SU-DHL-6 (cell line): ENCODE measurements around the gene SDK1.

ENCODE experiments used
- H2AFZ ChIP-seq: fragments of 200-600 bp; sonication (generic); 2 replicates; pipeline ENCODE4 v1.6.1; 2014; ENCODE audit warnings: low read depth, mild to moderate bottlenecking, moderate library complexity, mixed read lengths, antibody characterized with exemption, low read length; ENCODE audit not compliant: severe bottlenecking
- H3F3A ChIP-seq: fragments of 200-600 bp; shearing (Covaris generic); 2 replicates; pipeline ENCODE4 v1.6.0; 2016; ENCODE audit warnings: antibody characterized with exemption, mild to moderate bottlenecking; ENCODE audit not compliant: insufficient read depth
- H3K27ac ChIP-seq: fragments of 200-600 bp; sonication (generic); 2 replicates; pipeline ENCODE4 v1.5.1; 2016; ENCODE audit warnings: low read depth, mild to moderate bottlenecking, low read length, moderate library complexity, mixed read lengths
- H3K27me3 ChIP-seq: fragments of 200-600 bp; sonication (generic), shearing (Covaris generic); 2 replicates; pipeline ENCODE4 v1.6.0; 2014; ENCODE audit warnings: mild to moderate bottlenecking, low read length
- H3K36me3 ChIP-seq: fragments of 200-600 bp; sonication (generic); 2 replicates; pipeline ENCODE4 v1.6.1; 2014; ENCODE audit warnings: mild to moderate bottlenecking, low read length, mixed read lengths
- H3K4me2 ChIP-seq: fragments of 300-600, 200-600 bp; shearing (Covaris generic), sonication (generic); 2 replicates; pipeline ENCODE4 v1.6.0; 2014; ENCODE audit warnings: low read length, low read depth, mild to moderate bottlenecking; ENCODE audit not compliant: poor library complexity, severe bottlenecking
- H3K4me3 ChIP-seq: fragments of 200-600 bp; sonication (generic); 2 replicates; pipeline ENCODE4 v1.5.1; 2014; ENCODE audit warnings: antibody characterized with exemption, low read length, mild to moderate bottlenecking, mixed read lengths; ENCODE audit not compliant: insufficient read depth, poor library complexity, severe bottlenecking
- H3K79me2 ChIP-seq: fragments of 200-600 bp; sonication (generic); 2 replicates; pipeline ENCODE4 v1.6.1; 2014; ENCODE audit warnings: mild to moderate bottlenecking, low read length, moderate library complexity; ENCODE audit not compliant: insufficient read depth
- H3K9ac ChIP-seq: fragments of 200-600 bp; sonication (generic); 2 replicates; pipeline ENCODE4 v1.7.0; 2014; ENCODE audit warnings: mild to moderate bottlenecking, low read length
- H3K9me2 ChIP-seq: fragments of 200-600 bp; sonication (generic); replicated peaks from 2 replicates; pipeline ENCODE4 v1.6.1; 2014; ENCODE audit warnings: low read length; ENCODE audit not compliant: insufficient read depth
- H3K9me3 ChIP-seq: fragments of 200-600 bp; sonication (generic); 2 replicates; pipeline ENCODE4 v1.6.1; 2014; ENCODE audit warnings: low read length, mixed read lengths; ENCODE audit not compliant: insufficient read depth
- H4K20me1 ChIP-seq: fragments of 200-600 bp; sonication (generic); 2 replicates; pipeline ENCODE4 v1.6.1; 2014; ENCODE audit warnings: low read depth, mild to moderate bottlenecking, antibody characterized with exemption, low read length, moderate library complexity, mixed read lengths
- EZH2phosphoT487 ChIP-seq: fragments of 200-600 bp; sonication (generic), shearing (Covaris generic); conservative IDR thresholded peaks from 2 replicates; pipeline ENCODE4 v1.6.1; 2018; ENCODE audit warnings: mild to moderate bottlenecking, antibody characterized with exemption, low read length, moderate library complexity, mixed read lengths
- TF ChIP-seq, protein P1 (sequence below): fragments of 200-600 bp; sonication (generic); IDR thresholded peaks from one replicate; pipeline ENCODE4 v1.5.1; 2017; ENCODE audit warnings: antibody characterized with exemption, mild to moderate bottlenecking, low read length, moderate library complexity; ENCODE audit not compliant: insufficient read depth, poor library complexity, severe bottlenecking

SDK1 gene

GRCh38 chr7:3285652-3286051, 15.4 kb upstream of the SDK1 start:
- H3K4me2 ChIP-seq: no peak overlapping the region
- TF ChIP-seq EZH2phosphoT487: no peak
- TF ChIP-seq, protein P1, sequence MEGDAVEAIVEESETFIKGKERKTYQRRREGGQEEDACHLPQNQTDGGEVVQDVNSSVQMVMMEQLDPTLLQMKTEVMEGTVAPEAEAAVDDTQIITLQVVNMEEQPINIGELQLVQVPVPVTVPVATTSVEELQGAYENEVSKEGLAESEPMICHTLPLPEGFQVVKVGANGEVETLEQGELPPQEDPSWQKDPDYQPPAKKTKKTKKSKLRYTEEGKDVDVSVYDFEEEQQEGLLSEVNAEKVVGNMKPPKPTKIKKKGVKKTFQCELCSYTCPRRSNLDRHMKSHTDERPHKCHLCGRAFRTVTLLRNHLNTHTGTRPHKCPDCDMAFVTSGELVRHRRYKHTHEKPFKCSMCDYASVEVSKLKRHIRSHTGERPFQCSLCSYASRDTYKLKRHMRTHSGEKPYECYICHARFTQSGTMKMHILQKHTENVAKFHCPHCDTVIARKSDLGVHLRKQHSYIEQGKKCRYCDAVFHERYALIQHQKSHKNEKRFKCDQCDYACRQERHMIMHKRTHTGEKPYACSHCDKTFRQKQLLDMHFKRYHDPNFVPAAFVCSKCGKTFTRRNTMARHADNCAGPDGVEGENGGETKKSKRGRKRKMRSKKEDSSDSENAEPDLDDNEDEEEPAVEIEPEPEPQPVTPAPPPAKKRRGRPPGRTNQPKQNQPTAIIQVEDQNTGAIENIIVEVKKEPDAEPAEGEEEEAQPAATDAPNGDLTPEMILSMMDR: no peak
- H2AFZ ChIP-seq: no peak overlapping the region
- H3K27ac ChIP-seq: no peak overlapping the region
- no peaks in the 10 kb centered on the region for H3K79me2 ChIP-seq
- H3K9ac ChIP-seq: no peak overlapping the region
- peaks cover 4% of the 10 kb centered on the region; the same call in 1 of the 2 replicates for H3K9me3 ChIP-seq
- no peaks in the 10 kb centered on the region for H3K9me2 ChIP-seq
- no peaks in the 10 kb centered on the region for H4K20me1 ChIP-seq
- no peaks in the 10 kb centered on the region for H3K27me3 ChIP-seq
- no peaks in the 10 kb centered on the region for H3F3A ChIP-seq
- no peaks in the 10 kb centered on the region for H3K36me3 ChIP-seq
- H3K4me3 ChIP-seq: no peak overlapping the region

GRCh38 chr7:3289996-3290395, 11.1 kb upstream of the SDK1 start:
- H3K27me3 ChIP-seq: no peaks in the 10 kb centered on the region
- H3K36me3 ChIP-seq: no peaks in the 10 kb centered on the region
- H3K27ac ChIP-seq: no peak overlapping the region
- H3F3A ChIP-seq: no peaks in the 10 kb centered on the region
- no peaks in the 10 kb centered on the region for H4K20me1 ChIP-seq
- no peak overlapping the region for H3K4me2 ChIP-seq
- H3K9me3 ChIP-seq: peaks cover 4% of the 10 kb centered on the region; the same call in 1 of the 2 replicates
- no peak overlapping the region for H3K4me3 ChIP-seq
- H3K9me2 ChIP-seq: no peaks in the 10 kb centered on the region
- H3K79me2 ChIP-seq: no peaks in the 10 kb centered on the region
- H2AFZ ChIP-seq: no peak overlapping the region
- H3K9ac ChIP-seq: no peak overlapping the region
- TF ChIP-seq EZH2phosphoT487: no peak
- TF ChIP-seq, protein P1: no peak

DNA sequence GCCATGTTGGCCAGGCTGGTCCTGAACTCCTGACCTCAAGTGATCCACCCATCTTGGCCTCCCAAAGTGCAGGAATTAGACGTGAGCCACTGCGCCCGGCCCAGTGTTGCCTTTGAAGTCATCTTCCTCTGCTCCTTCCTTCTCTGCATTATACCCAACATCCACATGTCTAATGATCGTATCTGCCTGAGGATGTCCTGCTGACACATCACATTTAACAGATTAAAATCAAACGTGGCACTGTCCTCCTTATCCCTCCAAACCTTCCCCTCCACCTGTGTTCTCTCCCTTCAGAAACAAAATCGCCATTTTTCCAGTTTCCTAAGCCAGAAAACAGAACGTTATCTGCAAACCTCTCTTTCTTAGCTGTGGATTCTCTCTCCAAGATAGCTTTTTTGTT, 8.4 kb upstream of the SDK1 start:
- TF ChIP-seq, protein P1: no peak
- no peak for TF ChIP-seq EZH2phosphoT487

More for the DNA sequence above, 8.4 kb upstream of the SDK1 start:
- Histone ChIP-seq H4K20me1 (no peaks in the 10 kb centered on the region), H2AFZ (no peak overlapping the region), H3K4me2 (no peak overlapping the region), H3K27ac (no peak overlapping the region), H3K79me2 (no peaks in the 10 kb centered on the region), H3K9ac (no peak overlapping the region), H3K36me3 (no peaks in the 10 kb centered on the region), H3K27me3 (no peaks in the 10 kb centered on the region), H3F3A (no peaks in the 10 kb centered on the region), H3K9me3 (no peaks in the 10 kb centered on the region), H3K9me2 (no peaks in the 10 kb centered on the region), H3K4me3 (no peak overlapping the region)
